ENCODE measurements around the gene NDUFB10. TPM values are rescaled to one million over a fixed set of nuclear protein-coding genes. Genes with fewer than 3 reads are reported as not detected.

NDUFB10 gene
- total RNA-seq, 4 donors from 2014 or later, result 174 to 325 (median 284) TPM

- Histone ChIP-seq H3K4me1 (peaks cover 0 to 20% of the 10 kb centered on the region in 2 donors), H3K4me3 (replicated peaks in 1 of 3) (no peak overlapping the region), H3K9me3 (no peaks in the 10 kb centered on the region), H3K27ac (no peak overlapping the region), H3K27me3 (no peaks in the 10 kb centered on the region), H3K36me3 (no peaks in the 10 kb centered on the region)
- peak in 1 of 2 donors; percentile 21 for DNase-seq
- 47 to 67% methylated on average over 14 to 15 of the region's 21 CpGs for whole genome bisulfite sequencing, 2 donors
- intact Hi-C loops (cut with DNase I), result no loop called here
- TF ChIP-seq, protein P1, sequence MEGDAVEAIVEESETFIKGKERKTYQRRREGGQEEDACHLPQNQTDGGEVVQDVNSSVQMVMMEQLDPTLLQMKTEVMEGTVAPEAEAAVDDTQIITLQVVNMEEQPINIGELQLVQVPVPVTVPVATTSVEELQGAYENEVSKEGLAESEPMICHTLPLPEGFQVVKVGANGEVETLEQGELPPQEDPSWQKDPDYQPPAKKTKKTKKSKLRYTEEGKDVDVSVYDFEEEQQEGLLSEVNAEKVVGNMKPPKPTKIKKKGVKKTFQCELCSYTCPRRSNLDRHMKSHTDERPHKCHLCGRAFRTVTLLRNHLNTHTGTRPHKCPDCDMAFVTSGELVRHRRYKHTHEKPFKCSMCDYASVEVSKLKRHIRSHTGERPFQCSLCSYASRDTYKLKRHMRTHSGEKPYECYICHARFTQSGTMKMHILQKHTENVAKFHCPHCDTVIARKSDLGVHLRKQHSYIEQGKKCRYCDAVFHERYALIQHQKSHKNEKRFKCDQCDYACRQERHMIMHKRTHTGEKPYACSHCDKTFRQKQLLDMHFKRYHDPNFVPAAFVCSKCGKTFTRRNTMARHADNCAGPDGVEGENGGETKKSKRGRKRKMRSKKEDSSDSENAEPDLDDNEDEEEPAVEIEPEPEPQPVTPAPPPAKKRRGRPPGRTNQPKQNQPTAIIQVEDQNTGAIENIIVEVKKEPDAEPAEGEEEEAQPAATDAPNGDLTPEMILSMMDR (IDR thresholded peaks at IDR 0.05), result no peak
- no peak for TF ChIP-seq POLR2A (IDR thresholded peaks at IDR 0.05)
These were observed 45.8 kb upstream of the NDUFB10 start for GRCh38 chr16:1913327-1914083.

DNA sequence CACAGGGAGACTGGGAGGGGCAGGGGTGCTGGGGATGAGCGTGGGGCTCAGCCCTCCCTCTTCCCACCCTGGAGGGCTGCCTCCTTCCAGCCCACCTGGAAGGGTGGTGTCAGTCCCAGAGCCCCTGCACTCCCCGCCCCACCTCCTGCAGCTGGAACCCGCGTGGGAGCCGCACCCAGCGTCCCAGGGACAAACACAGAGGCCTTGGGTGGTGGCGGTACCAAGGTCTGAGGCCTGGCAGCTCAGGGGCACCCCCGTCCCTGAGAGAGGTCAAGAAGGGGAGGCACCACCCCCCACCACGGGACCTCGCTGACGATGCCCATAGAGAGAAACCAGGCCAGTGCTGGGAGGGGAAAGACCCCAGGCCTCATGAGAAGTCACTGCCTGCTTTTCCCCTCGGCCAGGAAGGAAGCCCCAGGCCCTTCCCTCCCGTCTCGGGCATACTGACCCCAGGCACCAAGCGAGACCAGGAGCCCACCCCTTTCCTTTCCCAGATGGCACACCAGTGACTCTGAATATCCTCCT lies 45.2 kb upstream of the NDUFB10 start:
- no peak overlapping the region for H3K27ac ChIP-seq
- no peak overlapping the region for H3K4me3 ChIP-seq (replicated peaks in 1 of 3)
- H3K27me3 ChIP-seq, result peaks cover 6% of the 10 kb centered on the region
- DNase-seq, result no peak
- intact Hi-C loops (cut with DNase I), result no loop called here
- H3K9me3 ChIP-seq, result no peaks in the 10 kb centered on the region
- no peak for TF ChIP-seq POLR2A (IDR thresholded peaks at IDR 0.05)
- TF ChIP-seq, protein P1 (IDR thresholded peaks at IDR 0.05), result no peak
- no peaks in the 10 kb centered on the region for H3K36me3 ChIP-seq
- 57 to 79% methylated on average over 2 to 10 of the region's 15 CpGs for WGBS, 2 donors
- peaks cover 0 to 21% of the 10 kb centered on the region in 2 donors for H3K4me1 ChIP-seq

- intact Hi-C loops (cut with DNase I), result no loop called here
- H3K27me3 ChIP-seq, result peaks cover 12% of the 10 kb centered on the region
These were observed 44.4 kb upstream of the NDUFB10 start for GRCh38 chr16:1914988-1915387.

GRCh38 chr16:1915732-1916639 lies 43.4 kb upstream of the NDUFB10 start:
- H3K9me3 ChIP-seq, result no peaks in the 10 kb centered on the region
- H3K27me3 ChIP-seq, result peaks cover 12% of the 10 kb centered on the region
- intact Hi-C loops (cut with DNase I), result no loop called here
- H3K36me3 ChIP-seq, result no peaks in the 10 kb centered on the region
- no peak overlapping the region for H3K27ac ChIP-seq
- H3K4me1 ChIP-seq, result peaks cover 0 to 21% of the 10 kb centered on the region in 2 donors
- no peak for TF ChIP-seq POLR2A (IDR thresholded peaks at IDR 0.05)
- TF ChIP-seq, protein P1 (IDR thresholded peaks at IDR 0.05), result no peak
- H3K4me3 ChIP-seq (replicated peaks in 1 of 3), result no peak overlapping the region
- DNase-seq, result no peak
- 60 to 77% methylated on average over 12 to 16 of the region's 25 CpGs for WGBS, 2 donors

More at GRCh38 chr16:1914988-1915387, 44.4 kb upstream of the NDUFB10 start:
- DNase-seq, result no peak
- Histone ChIP-seq H3K36me3 (no peaks in the 10 kb centered on the region), H3K4me1 (peaks cover 0 to 21% of the 10 kb centered on the region in 2 donors), H3K4me3 (replicated peaks in 1 of 3) (no peak overlapping the region), H3K27ac (no peak overlapping the region), H3K9me3 (no peaks in the 10 kb centered on the region)
- 60 to 66% methylated on average over 8 of the region's 8 CpGs for WGBS, 2 donors
- TF ChIP-seq POLR2A (IDR thresholded peaks at IDR 0.05), result no peak
- TF ChIP-seq, protein P1 (IDR thresholded peaks at IDR 0.05), result no peak
